Prostate gland (tissue), 2 donors: ENCODE measurements around the gene MSX1. TPM values are rescaled to one million over a fixed set of nuclear protein-coding genes. Genes with fewer than 3 reads are reported as not detected.

Source experiments
- DNase-seq: peaks from one replicate; pipeline ENCODE4 v3.0.0-alpha.2; 2019; ENCODE audit warnings: low spot score
- H3K27ac ChIP-seq, 2 donors: fragments of 200-600 bp; sonication (generic); 2 replicates each; pipeline ENCODE4 v1.5.1; 2017 to 2019
- H3K27me3 ChIP-seq: fragments of 200-600 bp; sonication (generic); replicated peaks from 2 replicates; pipeline ENCODE4 v1.5.1; 2019; ENCODE audit not compliant: insufficient read depth
- H3K36me3 ChIP-seq, 2 donors: fragments of 200-600 bp; sonication (generic); 1 replicate in 1 of 2; 2 replicates in 1 of 2; pipeline versions ENCODE4 v1.5.1 to v1.8.1; 2017 to 2019
- H3K4me1 ChIP-seq: fragments of 200-600 bp; sonication (generic); replicated peaks from 2 replicates; pipeline ENCODE4 v1.5.1; 2019
- H3K4me3 ChIP-seq, 2 donors: fragments of 200-600 bp; sonication (generic); 2 replicates each; pipeline ENCODE4 v1.5.1; 2017 to 2019
- H3K9me3 ChIP-seq: fragments of 200-600 bp; sonication (generic); 2 replicates; pipeline ENCODE4 v1.5.1; 2017
- POLR2A ChIP-seq: fragments of 450-650 bp; IDR thresholded peaks from one replicate; pipeline ENCODE4 v1.6.1; 2016; ENCODE audit warnings: antibody characterized with exemption, mild to moderate bottlenecking
- POLR2AphosphoS5 ChIP-seq: sonication (generic); formaldehyde crosslinking; IDR thresholded peaks from one replicate; pipeline ENCODE4 v1.6.1; 2017; ENCODE audit warnings: antibody characterized with exemption
- WGBS: methylation state at CpG from one replicate; pipeline ENCODE4 v1.1.5; 2018; 5-methylcytosine and 5-hydroxymethylcytosine counted together
- intact Hi-C: fragments of 100-400 bp; cut with DNase I; formaldehyde crosslinking; loops from one replicate; pipeline ENCODE4 v1.14.2; 2022
- total RNA-seq, 2 donors: library from RNA; depleted of rRNA; stranded (reverse); fragments of >200 nt; gene quantifications; one replicate each; pipeline ENCODE4 v1.1.0, GENCODE V29; 2016
- TF ChIP-seq, protein P1 (sequence below), 4 experiments: fragments of 200-600 bp in 2 of 4; fragments of 450-650 bp in 2 of 4; sonication (generic) in 2 of 4; IDR thresholded peaks; 1 replicate in 3 of 4; 2 replicates in 1 of 4; pipeline ENCODE4 v1.5.1; 2016 to 2019; ENCODE audit warnings: antibody characterized with exemption in 4 of 4, mild to moderate bottlenecking in 2 of 4, moderate library complexity in 2 of 4

Gene MSX1
- total RNA-seq, 2 donors from 2014 or later = 2.2 to 4.2 TPM

GRCh38 chr4:4853921-4854648 is 5.4 kb upstream of the MSX1 start:
- no peak for DNase-seq
- TF ChIP-seq, protein P1, sequence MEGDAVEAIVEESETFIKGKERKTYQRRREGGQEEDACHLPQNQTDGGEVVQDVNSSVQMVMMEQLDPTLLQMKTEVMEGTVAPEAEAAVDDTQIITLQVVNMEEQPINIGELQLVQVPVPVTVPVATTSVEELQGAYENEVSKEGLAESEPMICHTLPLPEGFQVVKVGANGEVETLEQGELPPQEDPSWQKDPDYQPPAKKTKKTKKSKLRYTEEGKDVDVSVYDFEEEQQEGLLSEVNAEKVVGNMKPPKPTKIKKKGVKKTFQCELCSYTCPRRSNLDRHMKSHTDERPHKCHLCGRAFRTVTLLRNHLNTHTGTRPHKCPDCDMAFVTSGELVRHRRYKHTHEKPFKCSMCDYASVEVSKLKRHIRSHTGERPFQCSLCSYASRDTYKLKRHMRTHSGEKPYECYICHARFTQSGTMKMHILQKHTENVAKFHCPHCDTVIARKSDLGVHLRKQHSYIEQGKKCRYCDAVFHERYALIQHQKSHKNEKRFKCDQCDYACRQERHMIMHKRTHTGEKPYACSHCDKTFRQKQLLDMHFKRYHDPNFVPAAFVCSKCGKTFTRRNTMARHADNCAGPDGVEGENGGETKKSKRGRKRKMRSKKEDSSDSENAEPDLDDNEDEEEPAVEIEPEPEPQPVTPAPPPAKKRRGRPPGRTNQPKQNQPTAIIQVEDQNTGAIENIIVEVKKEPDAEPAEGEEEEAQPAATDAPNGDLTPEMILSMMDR (IDR thresholded peaks at IDR 0.05) = no peak
- TF ChIP-seq POLR2A (no peak), POLR2AphosphoS5 (no peak)
- Histone ChIP-seq H3K36me3 (no peaks in the 10 kb centered on the region), H3K4me3 (no peak overlapping the region), H3K27me3 (peaks cover 30% of the 10 kb centered on the region), H3K27ac (no peak overlapping the region), H3K4me1 (peaks cover 5% of the 10 kb centered on the region), H3K9me3 (no peaks in the 10 kb centered on the region)
- 45% methylated on average over 24 of the region's 24 CpGs for WGBS
- intact Hi-C loops = no loop called here

DNA sequence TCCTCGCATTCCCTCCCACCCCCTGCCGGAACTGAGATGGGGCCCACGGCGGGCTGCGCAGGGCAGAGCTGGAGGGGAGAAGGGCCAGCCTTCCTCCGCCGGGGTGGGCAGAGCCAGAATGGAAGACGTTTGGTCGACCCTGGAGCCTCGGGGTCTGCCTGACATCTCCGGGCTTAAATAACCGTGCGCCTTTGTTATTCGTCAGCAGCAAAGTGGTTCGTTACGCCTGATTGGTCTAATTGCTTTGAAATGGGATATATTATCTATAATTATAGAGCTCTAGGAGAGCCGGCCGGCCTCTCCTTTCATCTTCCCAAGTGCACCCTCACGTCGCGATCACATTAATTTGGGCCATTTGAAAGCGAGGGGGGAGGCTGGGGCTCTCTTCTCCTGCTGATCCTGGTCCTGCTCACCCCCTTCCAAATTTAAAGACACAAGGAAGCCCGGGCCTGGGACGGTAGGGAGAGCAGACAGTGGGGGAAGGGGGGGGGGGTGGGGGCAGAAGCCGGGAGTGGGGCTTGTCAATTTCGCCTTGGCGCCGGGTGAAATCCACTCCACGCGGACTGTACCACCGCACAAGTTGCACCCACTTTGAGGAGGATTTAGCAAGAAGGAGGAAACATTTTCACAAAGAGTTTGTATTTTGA is 4.7 kb upstream of the MSX1 start:
- Histone ChIP-seq H3K36me3 (no peaks in the 10 kb centered on the region), H3K9me3 (no peaks in the 10 kb centered on the region), H3K27ac (no peak overlapping the region), H3K4me1 (peaks cover 5% of the 10 kb centered on the region), H3K4me3 (no peak overlapping the region), H3K27me3 (peaks cover 30% of the 10 kb centered on the region)
- WGBS = 28% methylated on average over 31 of the region's 31 CpGs
- TF ChIP-seq, protein P1 (IDR thresholded peaks at IDR 0.05) = no peak
- TF ChIP-seq POLR2A (no peak), POLR2AphosphoS5 (no peak)
- intact Hi-C loops = no loop called here
- no peak for DNase-seq

DNA sequence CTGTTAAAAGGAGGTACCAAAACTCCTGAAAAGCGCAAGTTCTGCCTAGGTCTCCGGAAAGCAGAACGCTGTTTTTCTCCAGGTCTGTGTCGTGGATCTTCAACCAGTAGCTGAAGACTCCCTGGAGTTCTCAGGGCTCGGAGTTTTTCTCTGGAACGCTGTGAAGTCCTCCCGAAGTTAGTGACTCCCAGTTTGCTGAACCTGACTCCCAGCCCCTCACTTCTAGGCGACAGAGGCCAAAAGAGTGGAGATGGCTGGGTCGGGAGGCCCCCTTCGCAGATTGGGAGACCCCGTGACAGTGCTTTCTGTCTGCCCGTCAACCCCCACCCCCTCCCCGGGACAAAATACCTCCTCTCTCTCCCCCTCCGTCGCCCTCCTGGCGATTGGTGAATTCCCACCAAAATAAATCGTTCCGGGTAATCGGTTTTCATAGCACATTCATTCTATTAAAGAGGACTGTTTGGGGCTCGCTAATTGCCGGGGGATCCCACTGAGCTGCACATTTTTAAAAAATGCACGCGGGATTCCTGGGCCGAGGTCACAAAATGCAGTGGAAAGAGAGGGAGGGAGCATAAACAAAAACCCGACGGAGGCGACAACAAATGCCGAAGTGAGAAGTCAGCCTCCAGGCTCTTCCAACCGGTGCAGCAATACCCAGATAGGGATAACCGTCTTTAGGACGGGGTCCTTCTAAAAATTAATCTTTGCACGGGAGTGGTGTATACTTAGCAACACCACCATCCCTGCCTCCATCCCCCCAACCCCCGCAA is 4.0 kb upstream of the MSX1 start:
- Histone ChIP-seq H3K27ac (no peak overlapping the region), H3K27me3 (peaks cover 30% of the 10 kb centered on the region), H3K9me3 (no peaks in the 10 kb centered on the region), H3K4me3 (no peak overlapping the region), H3K4me1 (peaks cover 9% of the 10 kb centered on the region), H3K36me3 (no peaks in the 10 kb centered on the region)
- intact Hi-C loops = no loop called here
- WGBS = 23% methylated on average over 33 of the region's 33 CpGs
- DNase-seq = no peak
- TF ChIP-seq POLR2A (no peak), POLR2AphosphoS5 (no peak)
- TF ChIP-seq, protein P1 (IDR thresholded peaks at IDR 0.05) = no peak

DNA sequence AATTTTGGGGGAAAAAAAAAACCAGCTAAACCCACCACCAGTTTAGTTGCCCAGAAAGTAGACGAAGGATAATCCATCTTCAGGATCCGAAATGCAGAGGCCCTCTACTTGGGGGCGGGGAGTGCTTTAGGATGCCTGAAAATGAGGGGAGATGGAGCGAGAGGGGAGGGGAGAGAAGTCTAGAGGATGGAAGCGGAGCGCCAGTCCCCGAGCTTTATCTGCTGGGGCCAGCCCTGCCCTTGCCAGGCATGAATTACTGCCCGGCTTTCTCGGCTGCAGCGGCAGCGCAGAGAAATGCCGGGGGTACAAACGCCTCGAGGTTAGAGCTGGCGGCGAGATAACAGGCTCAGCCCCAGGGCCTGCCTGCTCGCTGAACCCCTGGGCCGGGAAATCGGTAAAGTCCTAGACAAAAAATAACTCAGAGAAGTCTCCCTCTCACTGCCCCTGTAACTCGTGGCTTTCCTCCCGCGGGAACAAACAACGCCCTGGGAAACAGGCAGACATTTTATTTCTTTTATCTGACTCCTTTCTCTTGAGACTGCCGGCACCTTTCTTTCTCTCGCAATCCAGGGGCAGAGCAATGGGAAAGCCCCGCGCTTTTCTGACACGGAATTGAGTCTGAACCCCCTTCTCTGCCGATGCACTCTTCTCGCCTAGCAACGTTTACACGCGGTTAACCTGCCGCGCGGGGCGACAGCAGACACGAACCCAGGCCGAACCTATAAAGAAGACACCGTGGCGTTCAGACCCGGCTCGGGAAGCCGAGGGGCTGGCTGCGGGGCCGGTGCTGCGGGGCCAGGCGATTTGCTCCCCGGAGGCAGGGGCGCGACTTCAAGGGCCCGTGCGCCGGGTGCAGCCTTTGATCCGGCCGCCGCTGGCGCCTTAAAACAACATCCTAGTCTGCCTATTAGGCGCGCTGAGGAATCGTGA is 3.1 kb upstream of the MSX1 start:
- intact Hi-C loops = no loop called here
- peaks cover 9% of the 10 kb centered on the region for H3K4me1 ChIP-seq
- peaks cover 31% of the 10 kb centered on the region for H3K27me3 ChIP-seq
- no peak for DNase-seq
- TF ChIP-seq POLR2A (no peak), POLR2AphosphoS5 (peak; percentile 15)
- TF ChIP-seq, protein P1 (IDR thresholded peaks at IDR 0.05) = no peak
- no peak overlapping the region for H3K27ac ChIP-seq
- 10% methylated on average over 46 of the region's 61 CpGs for WGBS
- H3K36me3 ChIP-seq = no peaks in the 10 kb centered on the region
- H3K4me3 ChIP-seq = peak overlapping the region; percentile 0 to 19
- no peaks in the 10 kb centered on the region for H3K9me3 ChIP-seq
